ENCODE measurements around the gene AFG1L. TPM values are rescaled to one million over a fixed set of nuclear protein-coding genes. Genes with fewer than 3 reads are reported as not detected.

The AFG1L gene
- polyA plus RNA-seq, 2 donors: 1.8 to 2.0 TPM

GRCh38 chr6:108360919-108361311, 66.1 kb downstream of the AFG1L start:
- H3K36me3 ChIP-seq (ENCODE audit: control insufficient read depth in 2 of 2, insufficient read depth in 2 of 2, low read length in 1 of 2): peaks cover 0 to 2% of the 10 kb centered on the region in 2 donors
- no peak overlapping the region for H3K4me3 ChIP-seq (ENCODE audit: low read depth in 1 of 2, low read length in 2 of 2)
- H3K27ac ChIP-seq (ENCODE audit: low read depth in 2 of 2, low read length in 1 of 2): no peak overlapping the region
- no peaks in the 10 kb centered on the region for H3K27me3 ChIP-seq (ENCODE audit: control insufficient read depth in 1 of 2, insufficient read depth in 2 of 2, low read length in 2 of 2)
- 91 to 97% methylated on average over 2 of the region's 2 CpGs for WGBS, 2 donors
- no peaks in the 10 kb centered on the region for H3K4me1 ChIP-seq (ENCODE audit: control insufficient read depth in 2 of 2, insufficient read depth in 2 of 2, low read length in 1 of 2)
- no peaks in the 10 kb centered on the region for H3K9me3 ChIP-seq (ENCODE audit: control insufficient read depth in 2 of 2, insufficient read depth in 1 of 2, low read depth in 1 of 2, low read length in 1 of 2)

GRCh38 chr6:108361312-108361932, 66.6 kb downstream of the AFG1L start:
- H3K27ac ChIP-seq (ENCODE audit: low read depth in 2 of 2, low read length in 1 of 2): no peak overlapping the region
- no peaks in the 10 kb centered on the region for H3K27me3 ChIP-seq (ENCODE audit: control insufficient read depth in 1 of 2, insufficient read depth in 2 of 2, low read length in 2 of 2)
- no peak overlapping the region for H3K4me3 ChIP-seq (ENCODE audit: low read depth in 1 of 2, low read length in 2 of 2)
- WGBS, 2 donors: 86 to 87% methylated on average over 5 of the region's 5 CpGs
- H3K36me3 ChIP-seq (ENCODE audit: control insufficient read depth in 2 of 2, insufficient read depth in 2 of 2, low read length in 1 of 2): peaks cover 0 to 2% of the 10 kb centered on the region in 2 donors
- H3K9me3 ChIP-seq (ENCODE audit: control insufficient read depth in 2 of 2, insufficient read depth in 1 of 2, low read depth in 1 of 2, low read length in 1 of 2): no peaks in the 10 kb centered on the region
- H3K4me1 ChIP-seq (ENCODE audit: control insufficient read depth in 2 of 2, insufficient read depth in 2 of 2, low read length in 1 of 2): no peaks in the 10 kb centered on the region

- WGBS, 2 donors: 85 to 91% methylated on average over 1 of the region's 1 CpG
These were observed 67.6 kb downstream of the AFG1L start for GRCh38 chr6:108362455-108362854.

GRCh38 chr6:108363113-108363512, 68.3 kb downstream of the AFG1L start:
- Histone ChIP-seq H3K4me3 (ENCODE audit: low read depth in 1 of 2, low read length in 2 of 2) (no peak overlapping the region), H3K36me3 (ENCODE audit: control insufficient read depth in 2 of 2, insufficient read depth in 2 of 2, low read length in 1 of 2) (no peaks in the 10 kb centered on the region), H3K27ac (ENCODE audit: low read depth in 2 of 2, low read length in 1 of 2) (no peak overlapping the region), H3K27me3 (ENCODE audit: control insufficient read depth in 1 of 2, insufficient read depth in 2 of 2, low read length in 2 of 2) (no peaks in the 10 kb centered on the region), H3K9me3 (ENCODE audit: control insufficient read depth in 2 of 2, insufficient read depth in 1 of 2, low read depth in 1 of 2, low read length in 1 of 2) (no peaks in the 10 kb centered on the region), H3K4me1 (ENCODE audit: control insufficient read depth in 2 of 2, insufficient read depth in 2 of 2, low read length in 1 of 2) (no peaks in the 10 kb centered on the region)
- WGBS, 2 donors: 72 to 79% methylated on average over 3 of the region's 3 CpGs

More at GRCh38 chr6:108362455-108362854, 67.6 kb downstream of the AFG1L start:
- Histone ChIP-seq H3K27ac (ENCODE audit: low read depth in 2 of 2, low read length in 1 of 2) (no peak overlapping the region), H3K27me3 (ENCODE audit: control insufficient read depth in 1 of 2, insufficient read depth in 2 of 2, low read length in 2 of 2) (no peaks in the 10 kb centered on the region), H3K4me3 (ENCODE audit: low read depth in 1 of 2, low read length in 2 of 2) (no peak overlapping the region), H3K36me3 (ENCODE audit: control insufficient read depth in 2 of 2, insufficient read depth in 2 of 2, low read length in 1 of 2) (no peaks in the 10 kb centered on the region), H3K9me3 (ENCODE audit: control insufficient read depth in 2 of 2, insufficient read depth in 1 of 2, low read depth in 1 of 2, low read length in 1 of 2) (no peaks in the 10 kb centered on the region), H3K4me1 (ENCODE audit: control insufficient read depth in 2 of 2, insufficient read depth in 2 of 2, low read length in 1 of 2) (no peaks in the 10 kb centered on the region)

- H3K27ac ChIP-seq (ENCODE audit: low read depth in 2 of 2, low read length in 1 of 2): no peak overlapping the region
- H3K4me3 ChIP-seq (ENCODE audit: low read depth in 1 of 2, low read length in 2 of 2): no peak overlapping the region
- WGBS, 2 donors: 42 to 53% methylated on average over 6 of the region's 6 CpGs
- no peaks in the 10 kb centered on the region for H3K9me3 ChIP-seq (ENCODE audit: control insufficient read depth in 2 of 2, insufficient read depth in 1 of 2, low read depth in 1 of 2, low read length in 1 of 2)
- no peaks in the 10 kb centered on the region for H3K36me3 ChIP-seq (ENCODE audit: control insufficient read depth in 2 of 2, insufficient read depth in 2 of 2, low read length in 1 of 2)
- no peaks in the 10 kb centered on the region for H3K27me3 ChIP-seq (ENCODE audit: control insufficient read depth in 1 of 2, insufficient read depth in 2 of 2, low read length in 2 of 2)
- no peaks in the 10 kb centered on the region for H3K4me1 ChIP-seq (ENCODE audit: control insufficient read depth in 2 of 2, insufficient read depth in 2 of 2, low read length in 1 of 2)
These were observed 69.0 kb downstream of the AFG1L start for GRCh38 chr6:108363889-108364313.

- no peak overlapping the region for H3K27ac ChIP-seq (ENCODE audit: low read depth in 2 of 2, low read length in 1 of 2)
- no peaks in the 10 kb centered on the region for H3K27me3 ChIP-seq (ENCODE audit: control insufficient read depth in 1 of 2, insufficient read depth in 2 of 2, low read length in 2 of 2)
- H3K4me3 ChIP-seq (ENCODE audit: low read depth in 1 of 2, low read length in 2 of 2): no peak overlapping the region
- no peaks in the 10 kb centered on the region for H3K4me1 ChIP-seq (ENCODE audit: control insufficient read depth in 2 of 2, insufficient read depth in 2 of 2, low read length in 1 of 2)
- no peaks in the 10 kb centered on the region for H3K36me3 ChIP-seq (ENCODE audit: control insufficient read depth in 2 of 2, insufficient read depth in 2 of 2, low read length in 1 of 2)
- WGBS, 2 donors: 67 to 71% methylated on average over 3 of the region's 3 CpGs
- H3K9me3 ChIP-seq (ENCODE audit: control insufficient read depth in 2 of 2, insufficient read depth in 1 of 2, low read depth in 1 of 2, low read length in 1 of 2): no peaks in the 10 kb centered on the region
These were observed 69.6 kb downstream of the AFG1L start for GRCh38 chr6:108364470-108364869.

- no peaks in the 10 kb centered on the region for H3K9me3 ChIP-seq (ENCODE audit: control insufficient read depth in 2 of 2, insufficient read depth in 1 of 2, low read depth in 1 of 2, low read length in 1 of 2)
- H3K36me3 ChIP-seq (ENCODE audit: control insufficient read depth in 2 of 2, insufficient read depth in 2 of 2, low read length in 1 of 2): no peaks in the 10 kb centered on the region
- H3K27me3 ChIP-seq (ENCODE audit: control insufficient read depth in 1 of 2, insufficient read depth in 2 of 2, low read length in 2 of 2): no peaks in the 10 kb centered on the region
- no peaks in the 10 kb centered on the region for H3K4me1 ChIP-seq (ENCODE audit: control insufficient read depth in 2 of 2, insufficient read depth in 2 of 2, low read length in 1 of 2)
- H3K27ac ChIP-seq (ENCODE audit: low read depth in 2 of 2, low read length in 1 of 2): no peak overlapping the region
- H3K4me3 ChIP-seq (ENCODE audit: low read depth in 1 of 2, low read length in 2 of 2): no peak overlapping the region
These were observed 70.6 kb downstream of the AFG1L start for GRCh38 chr6:108365478-108365877.

- Histone ChIP-seq H3K4me3 (ENCODE audit: low read depth in 1 of 2, low read length in 2 of 2) (no peak overlapping the region), H3K27ac (ENCODE audit: low read depth in 2 of 2, low read length in 1 of 2) (no peak overlapping the region), H3K4me1 (ENCODE audit: control insufficient read depth in 2 of 2, insufficient read depth in 2 of 2, low read length in 1 of 2) (no peaks in the 10 kb centered on the region), H3K27me3 (ENCODE audit: control insufficient read depth in 1 of 2, insufficient read depth in 2 of 2, low read length in 2 of 2) (no peaks in the 10 kb centered on the region), H3K36me3 (ENCODE audit: control insufficient read depth in 2 of 2, insufficient read depth in 2 of 2, low read length in 1 of 2) (no peaks in the 10 kb centered on the region), H3K9me3 (ENCODE audit: control insufficient read depth in 2 of 2, insufficient read depth in 1 of 2, low read depth in 1 of 2, low read length in 1 of 2) (no peaks in the 10 kb centered on the region)
- 92 to 98% methylated on average over 4 of the region's 4 CpGs for WGBS, 2 donors
These were observed 71.4 kb downstream of the AFG1L start for GRCh38 chr6:108366236-108366635.

GRCh38 chr6:108368431-108369030, 73.7 kb downstream of the AFG1L start:
- no peak overlapping the region for H3K4me3 ChIP-seq (ENCODE audit: low read depth in 1 of 2, low read length in 2 of 2)
- no peaks in the 10 kb centered on the region for H3K9me3 ChIP-seq (ENCODE audit: control insufficient read depth in 2 of 2, insufficient read depth in 1 of 2, low read depth in 1 of 2, low read length in 1 of 2)
- no peaks in the 10 kb centered on the region for H3K27me3 ChIP-seq (ENCODE audit: control insufficient read depth in 1 of 2, insufficient read depth in 2 of 2, low read length in 2 of 2)
- H3K27ac ChIP-seq (ENCODE audit: low read depth in 2 of 2, low read length in 1 of 2): no peak overlapping the region
- H3K4me1 ChIP-seq (ENCODE audit: control insufficient read depth in 2 of 2, insufficient read depth in 2 of 2, low read length in 1 of 2): no peaks in the 10 kb centered on the region
- H3K36me3 ChIP-seq (ENCODE audit: control insufficient read depth in 2 of 2, insufficient read depth in 2 of 2, low read length in 1 of 2): no peaks in the 10 kb centered on the region
- 90 to 93% methylated on average over 3 of the region's 3 CpGs for WGBS, 2 donors

- 85 to 87% methylated on average over 3 of the region's 3 CpGs for WGBS, 2 donors
- no peak overlapping the region for H3K27ac ChIP-seq (ENCODE audit: low read depth in 2 of 2, low read length in 1 of 2)
- no peaks in the 10 kb centered on the region for H3K27me3 ChIP-seq (ENCODE audit: control insufficient read depth in 1 of 2, insufficient read depth in 2 of 2, low read length in 2 of 2)
These were observed 86.0 kb downstream of the AFG1L start for GRCh38 chr6:108380876-108381275.

More at GRCh38 chr6:108380876-108381275, 86.0 kb downstream of the AFG1L start:
- H3K4me3 ChIP-seq (ENCODE audit: low read depth in 1 of 2, low read length in 2 of 2): no peak overlapping the region
- peaks cover 0 to 4% of the 10 kb centered on the region in 2 donors for H3K36me3 ChIP-seq (ENCODE audit: control insufficient read depth in 2 of 2, insufficient read depth in 2 of 2, low read length in 1 of 2)
- H3K4me1 ChIP-seq (ENCODE audit: control insufficient read depth in 2 of 2, insufficient read depth in 2 of 2, low read length in 1 of 2): peaks cover 5 to 10% of the 10 kb centered on the region in 2 donors
- H3K9me3 ChIP-seq (ENCODE audit: control insufficient read depth in 2 of 2, insufficient read depth in 1 of 2, low read depth in 1 of 2, low read length in 1 of 2): no peaks in the 10 kb centered on the region
